Activated CD8-positive, alpha-beta T cell treated with anti-CD3 and anti-CD28 coated beads for 36 hours (primary cell): ENCODE data around the gene CDKN1C. TPM values are rescaled to one million over a fixed set of nuclear protein-coding genes. Genes with fewer than 3 reads are reported as not detected.

Source experiments
- ATAC-seq: fragments of 200-7000 bp; cut with Tn5 transposase; one replicate; pipeline ENCODE4 v1.10.0; 2021; ENCODE audit warnings: mild to moderate bottlenecking, moderate library complexity
- CTCF ChIA-PET: fragments of 350-600 bp; sonication (Branson Sonifier 250); formaldehyde crosslinking; loops from one replicate; lab custom pipeline; 2021; ENCODE audit warnings: antibody characterized with exemption; lab: Charles Lee
- POLR2A ChIA-PET: fragments of 350-600 bp; sonication (Branson Sonifier 250); formaldehyde crosslinking; loops from one replicate; lab custom pipeline; 2021; ENCODE audit warnings: antibody characterized with exemption; lab: Charles Lee
- DNase-seq: peaks from one replicate; pipeline ENCODE4 v3.0.0-alpha.2; 2020
- H3K27ac Mint-ChIP-seq: one replicate; pipeline ENCODE4 v1.8.0; 2021; ENCODE audit warnings: mild to moderate bottlenecking, mixed read lengths
- H3K27me3 Mint-ChIP-seq: one replicate; pipeline ENCODE4 v1.8.0; 2021; ENCODE audit warnings: mixed read lengths
- H3K36me3 Mint-ChIP-seq: one replicate; pipeline ENCODE4 v1.8.0; 2021; ENCODE audit warnings: low read depth, mixed read lengths
- H3K4me1 Mint-ChIP-seq: one replicate; pipeline ENCODE4 v1.8.0; 2021; ENCODE audit warnings: low read depth, mixed read lengths
- H3K4me3 Mint-ChIP-seq: one replicate; pipeline ENCODE4 v1.8.0; 2021; ENCODE audit warnings: mild to moderate bottlenecking, moderate library complexity, mixed read lengths
- H3K9me3 Mint-ChIP-seq: one replicate; pipeline ENCODE4 v1.8.0; 2021; ENCODE audit warnings: mixed read lengths
- intact Hi-C: fragments of 100-400 bp; cut with micrococcal nuclease; formaldehyde crosslinking; loops from one replicate; pipeline ENCODE4 v1.10.0; 2022
- total RNA-seq, 2 experiments: library from RNA; stranded (reverse); gene quantifications; one replicate each; pipeline ENCODE4 v1.2.3, GENCODE V29; 2021
- TF ChIP-seq, protein P1 (sequence below): fragments of 200-600 bp; IDR thresholded peaks from one replicate; pipeline ENCODE4 v1.8.0; 2022; ENCODE audit warnings: antibody characterized with exemption, mild to moderate bottlenecking

The CDKN1C gene
- total RNA-seq, 2 experiments from 2014 or later = 1.6 TPM

DNA sequence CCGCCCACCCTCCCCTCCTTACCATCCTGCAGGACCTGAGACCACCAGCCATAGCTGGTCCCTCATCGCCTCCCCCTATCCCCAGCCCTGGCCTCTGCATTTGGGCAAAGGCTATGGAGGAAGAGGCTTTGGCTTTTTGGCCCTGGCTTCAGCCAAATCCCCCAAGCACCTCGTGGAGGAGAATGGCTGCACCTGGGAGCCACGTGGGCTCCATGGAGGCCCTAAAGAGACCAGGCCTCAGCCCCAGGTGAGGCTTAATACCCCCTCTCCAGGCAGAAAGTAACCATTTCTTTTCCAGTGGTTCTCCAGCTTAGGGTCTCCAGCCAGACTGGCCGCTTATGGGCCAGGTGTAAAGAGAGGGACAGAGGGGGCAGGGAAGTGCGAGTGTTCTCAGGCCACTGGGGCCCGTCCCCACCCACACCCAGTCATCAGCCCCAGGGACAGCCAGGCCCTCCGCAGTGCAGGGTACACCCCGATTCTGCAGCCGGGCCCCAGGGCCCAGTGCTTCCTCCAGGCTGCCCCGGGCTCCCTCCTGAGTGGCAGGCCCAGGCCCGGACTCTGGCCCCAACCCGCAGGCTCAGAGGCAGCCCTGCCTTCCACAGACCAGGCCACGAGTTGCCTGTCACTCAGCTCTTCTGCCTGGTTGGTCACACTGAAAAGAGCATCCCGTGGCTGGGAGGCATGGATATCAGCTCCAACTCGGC lies 26.4 kb downstream of the CDKN1C start:
- no peaks in the 10 kb centered on the region for H3K36me3 Mint-ChIP-seq
- DNase-seq (no peak), ATAC-seq (no peak)
- no peak overlapping the region for H3K27ac Mint-ChIP-seq
- ChIA-PET CTCF (no interaction called here), POLR2A (no interaction called here)
- intact Hi-C loops = no loop called here
- TF ChIP-seq, protein P1, sequence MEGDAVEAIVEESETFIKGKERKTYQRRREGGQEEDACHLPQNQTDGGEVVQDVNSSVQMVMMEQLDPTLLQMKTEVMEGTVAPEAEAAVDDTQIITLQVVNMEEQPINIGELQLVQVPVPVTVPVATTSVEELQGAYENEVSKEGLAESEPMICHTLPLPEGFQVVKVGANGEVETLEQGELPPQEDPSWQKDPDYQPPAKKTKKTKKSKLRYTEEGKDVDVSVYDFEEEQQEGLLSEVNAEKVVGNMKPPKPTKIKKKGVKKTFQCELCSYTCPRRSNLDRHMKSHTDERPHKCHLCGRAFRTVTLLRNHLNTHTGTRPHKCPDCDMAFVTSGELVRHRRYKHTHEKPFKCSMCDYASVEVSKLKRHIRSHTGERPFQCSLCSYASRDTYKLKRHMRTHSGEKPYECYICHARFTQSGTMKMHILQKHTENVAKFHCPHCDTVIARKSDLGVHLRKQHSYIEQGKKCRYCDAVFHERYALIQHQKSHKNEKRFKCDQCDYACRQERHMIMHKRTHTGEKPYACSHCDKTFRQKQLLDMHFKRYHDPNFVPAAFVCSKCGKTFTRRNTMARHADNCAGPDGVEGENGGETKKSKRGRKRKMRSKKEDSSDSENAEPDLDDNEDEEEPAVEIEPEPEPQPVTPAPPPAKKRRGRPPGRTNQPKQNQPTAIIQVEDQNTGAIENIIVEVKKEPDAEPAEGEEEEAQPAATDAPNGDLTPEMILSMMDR = no peak
- H3K9me3 Mint-ChIP-seq = no peaks in the 10 kb centered on the region
- H3K4me1 Mint-ChIP-seq = peaks cover 6% of the 10 kb centered on the region
- H3K4me3 Mint-ChIP-seq = no peak overlapping the region
- H3K27me3 Mint-ChIP-seq = peaks cover 23% of the 10 kb centered on the region

DNA sequence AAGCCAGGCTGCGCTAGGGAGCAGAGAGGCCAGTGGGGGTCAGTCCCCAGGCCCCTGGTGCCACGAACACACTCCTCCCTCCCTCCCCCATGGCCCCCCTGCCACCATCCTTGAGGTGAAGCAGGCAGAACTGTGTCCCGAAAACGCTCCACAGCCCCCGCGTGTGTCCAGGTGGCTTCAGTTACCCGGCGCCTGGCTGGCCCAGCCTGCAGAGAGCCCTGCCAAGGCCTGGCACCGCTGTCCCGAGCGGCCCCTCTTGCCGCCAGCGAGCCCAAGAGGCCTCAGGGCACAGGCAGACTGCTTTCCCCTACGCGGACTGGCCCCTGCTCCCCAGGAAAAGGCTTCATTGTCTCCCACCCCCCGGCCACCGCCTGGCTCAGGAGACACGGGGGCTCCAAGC lies 27.7 kb downstream of the CDKN1C start:
- no peak overlapping the region for H3K4me3 Mint-ChIP-seq
- ChIA-PET POLR2A (no interaction called here), CTCF (no interaction called here)
- H3K36me3 Mint-ChIP-seq = no peaks in the 10 kb centered on the region
- no peak for ATAC-seq
- H3K27ac Mint-ChIP-seq = no peak overlapping the region
- peaks cover 6% of the 10 kb centered on the region for H3K4me1 Mint-ChIP-seq
- no peaks in the 10 kb centered on the region for H3K9me3 Mint-ChIP-seq
- DNase-seq = no peak
- intact Hi-C loops = no loop called here
- TF ChIP-seq, protein P1 = no peak
- H3K27me3 Mint-ChIP-seq = peaks cover 12% of the 10 kb centered on the region

DNA sequence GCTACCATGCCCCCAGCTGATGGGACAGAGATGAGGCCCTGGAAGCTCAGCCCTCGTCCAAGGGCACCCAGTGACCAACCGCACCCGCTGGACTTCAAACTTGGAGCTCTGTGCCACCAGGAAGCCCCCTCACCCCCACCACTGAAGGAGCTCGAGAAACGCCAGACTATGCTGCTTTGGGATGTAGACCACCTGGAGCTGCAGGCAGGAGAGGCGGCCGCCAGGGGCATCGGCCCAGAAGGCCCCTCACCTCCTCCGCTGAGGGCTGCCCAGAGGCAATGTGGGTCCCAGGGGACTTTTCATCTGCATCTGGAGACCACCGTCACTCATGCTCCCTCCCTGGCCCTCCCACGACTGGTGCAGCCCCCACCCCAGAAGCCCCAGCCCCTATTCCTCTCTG lies 28.3 kb downstream of the CDKN1C start:
- no peaks in the 10 kb centered on the region for H3K36me3 Mint-ChIP-seq
- POLR2A ChIA-PET = no interaction called here
- peaks cover 6% of the 10 kb centered on the region for H3K4me1 Mint-ChIP-seq
- TF ChIP-seq, protein P1 = no peak
- H3K27me3 Mint-ChIP-seq = peaks cover 12% of the 10 kb centered on the region
- no peaks in the 10 kb centered on the region for H3K9me3 Mint-ChIP-seq
- no peak overlapping the region for H3K4me3 Mint-ChIP-seq
- no peak for ATAC-seq
- DNase-seq = no peak
- H3K27ac Mint-ChIP-seq = no peak overlapping the region
- intact Hi-C loops = no loop called here
- CTCF ChIA-PET = no interaction called here

DNA sequence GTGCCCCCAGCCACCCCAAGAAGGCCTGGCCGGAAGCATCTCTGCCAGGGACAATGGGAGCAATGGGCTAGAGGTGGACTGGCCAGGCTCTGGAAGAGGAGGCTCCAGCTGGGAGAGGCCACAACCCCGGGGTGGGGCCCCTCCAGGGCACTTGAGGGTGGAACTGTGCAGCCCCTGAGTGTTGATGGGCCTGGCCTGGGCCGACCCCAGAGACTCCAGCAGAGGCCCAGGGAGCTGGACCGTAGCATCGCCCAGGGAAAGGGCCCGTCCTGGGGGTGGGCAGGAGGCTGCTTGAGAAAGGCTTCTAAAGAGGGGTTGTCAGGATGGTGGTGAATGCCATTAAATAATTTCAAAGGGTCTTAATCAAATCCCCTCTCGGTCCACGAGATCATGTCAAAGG lies 30.4 kb downstream of the CDKN1C start:
- intact Hi-C loops = no loop called here
- Mint-ChIP-seq H3K36me3 (no peaks in the 10 kb centered on the region), H3K27ac (no peak overlapping the region), H3K4me1 (no peaks in the 10 kb centered on the region), H3K9me3 (no peaks in the 10 kb centered on the region), H3K27me3 (no peaks in the 10 kb centered on the region), H3K4me3 (no peak overlapping the region)
- POLR2A ChIA-PET = no interaction called here
- DNase-seq = no peak
- TF ChIP-seq, protein P1 = no peak
- CTCF ChIA-PET = no interaction called here
- ATAC-seq = no peak

DNA sequence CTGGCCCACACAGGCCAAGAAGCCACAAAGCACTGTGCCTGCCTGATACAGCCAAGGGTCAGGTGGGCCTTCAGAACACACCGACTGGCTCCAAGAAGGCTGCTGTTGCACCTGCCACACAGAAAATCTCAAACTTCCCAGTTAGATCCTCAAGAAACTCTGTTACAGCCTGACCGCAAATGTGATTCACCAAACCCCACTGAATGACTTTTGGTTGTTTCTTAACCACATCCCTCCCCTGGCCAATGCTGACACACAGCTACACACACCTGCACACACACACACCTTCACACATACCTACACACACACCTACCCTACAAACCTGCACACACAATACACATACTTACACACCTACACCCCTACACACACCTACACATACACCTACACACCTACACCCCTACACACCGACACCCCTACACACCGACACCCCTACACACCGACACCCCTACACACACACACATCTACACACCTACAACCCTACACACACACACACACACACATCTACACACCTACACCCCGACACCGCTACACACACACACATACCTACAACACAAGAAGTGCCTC lies 31.5 kb downstream of the CDKN1C start:
- H3K4me3 Mint-ChIP-seq = no peak overlapping the region
- TF ChIP-seq, protein P1 = no peak
- no peak overlapping the region for H3K27ac Mint-ChIP-seq
- no peaks in the 10 kb centered on the region for H3K27me3 Mint-ChIP-seq
- no peaks in the 10 kb centered on the region for H3K36me3 Mint-ChIP-seq
- intact Hi-C loops = no loop called here
- POLR2A ChIA-PET = no interaction called here
- H3K9me3 Mint-ChIP-seq = no peaks in the 10 kb centered on the region
- H3K4me1 Mint-ChIP-seq = no peaks in the 10 kb centered on the region
- CTCF ChIA-PET = no interaction called here
- peak; percentile 12 for DNase-seq
- peak; percentile 27 for ATAC-seq
